GM12878 (cell line): ENCODE results near the gene CHIC2. TPM values are rescaled to one million over a fixed set of nuclear protein-coding genes. Genes with fewer than 3 reads are reported as not detected.

ENCODE experiments used
- ATAC-seq: fragments of 200-7000 bp; cut with Tn5 transposase; 3 replicates; pipeline ENCODE4 v1.9.1; 2020; ENCODE audit warnings: mild to moderate bottlenecking, moderate library complexity
- BruUV-seq: library from RNA; stranded (reverse); fragments of 400-500 nt; replicated peaks from 2 replicates; lab custom pipeline; 2021; lab: Mats Ljungman, UMichigan
- CTCF ChIA-PET: fragments of 300-600 bp; sonication (Branson Sonifier 250); formaldehyde crosslinking; extraction: SDS; loops from one replicate; lab custom pipeline; 2021; ENCODE audit warnings: inconsistent platforms; lab: Yijun Ruan, JAX
- POLR2A ChIA-PET: fragments of 350-600 bp; formaldehyde crosslinking; extraction: SDS; loops from one replicate; lab custom pipeline; 2021; ENCODE audit warnings: inconsistent platforms; lab: Charles Lee
- RAD21 ChIA-PET: fragments of 300-600 bp; sonication (Branson Sonifier 250); formaldehyde crosslinking; loops from one replicate; lab custom pipeline; 2023; ENCODE audit warnings: antibody characterized with exemption; ENCODE audit not compliant: unreplicated experiment; lab: Charles Lee
- SMC1A ChIA-PET: fragments of 300-600 bp; sonication (Branson Sonifier 250); formaldehyde crosslinking; loops from one replicate; lab custom pipeline; 2023; ENCODE audit not compliant: unreplicated experiment, uncharacterized antibody; lab: Charles Lee
- DNase-seq: peaks from one replicate; pipeline ENCODE4 v3.0.0-alpha.2; 2011; ENCODE audit warnings: low read depth, low spot score
- FAIRE-seq: peaks from 3 replicates; lab custom pipeline; 2011; peaks lifted over from hg19 to GRCh38; lab: Jason Lieb, UNC
- H2AFZ ChIP-seq: 2 replicates; pipeline ENCODE4 v1.6.0; 2011; ENCODE audit warnings: low read depth, low read length, control low read depth; ENCODE audit not compliant: control insufficient read depth
- H3K27ac ChIP-seq: 2 replicates; pipeline ENCODE4 v1.5.1; 2011; ENCODE audit warnings: control low read depth; ENCODE audit not compliant: control insufficient read depth, insufficient read depth
- H3K27me3 ChIP-seq, 2 experiments: replicated peaks in 1 of 2; 2 replicates each; pipeline versions ENCODE4 v1.6.0 to v1.6.1; 2011; ENCODE audit warnings: low read length in 1 of 2; ENCODE audit not compliant: control insufficient read depth in 2 of 2, insufficient read depth in 2 of 2
- H3K36me3 ChIP-seq, 2 experiments: 2 replicates each; pipeline ENCODE4 v1.5.1; 2011; ENCODE audit warnings: low read length in 1 of 2; ENCODE audit not compliant: control insufficient read depth in 2 of 2, insufficient read depth in 2 of 2
- H3K4me1 ChIP-seq: 2 replicates; pipeline ENCODE4 v1.6.1; 2011; ENCODE audit warnings: mild to moderate bottlenecking, low read length, moderate library complexity, mixed read lengths; ENCODE audit not compliant: control insufficient read depth, insufficient read depth
- H3K4me2 ChIP-seq: 2 replicates; pipeline ENCODE4 v1.6.0; 2011; ENCODE audit warnings: control low read depth; ENCODE audit not compliant: control insufficient read depth, insufficient read depth
- H3K4me3 ChIP-seq: fragments of 200-600 bp; sonication (generic); 2 replicates; pipeline ENCODE4 v1.5.1; 2016
- H3K79me2 ChIP-seq: 2 replicates; pipeline ENCODE4 v1.6.0; 2011; ENCODE audit warnings: low read length; ENCODE audit not compliant: control insufficient read depth, insufficient read depth
- H3K9ac ChIP-seq: 2 replicates; pipeline ENCODE4 v1.8.0; 2011; ENCODE audit warnings: low read length, control low read depth, mixed read lengths; ENCODE audit not compliant: control insufficient read depth, insufficient read depth
- H3K9me3 ChIP-seq: replicated peaks from 3 replicates; pipeline ENCODE4 v1.5.1; 2011; ENCODE audit warnings: mild to moderate bottlenecking, low read length; ENCODE audit not compliant: control insufficient read depth, insufficient read depth
- H4K20me1 ChIP-seq: 2 replicates; pipeline ENCODE4 v1.6.0; 2011; ENCODE audit not compliant: control insufficient read depth, insufficient read depth
- CBFB ChIP-seq: IDR thresholded peaks from 2 replicates; pipeline ENCODE4 v1.6.1; 2016; ENCODE audit warnings: antibody characterized with exemption, low read depth
- CBX3 ChIP-seq: fragments of 200-600 bp; sonication (generic); IDR thresholded peaks from 2 replicates; pipeline ENCODE4 v1.6.1; 2016; ENCODE audit warnings: low read depth, borderline replicate concordance
- CUX1 ChIP-seq: IDR thresholded peaks from 2 replicates; pipeline ENCODE4 v1.6.1; 2012; ENCODE audit warnings: improper control_type of control experiment, low read depth, low read length; ENCODE audit not compliant: insufficient replicate concordance
- DPF2 ChIP-seq: fragments of 450-650 bp; IDR thresholded peaks from 2 replicates; pipeline ENCODE4 v1.6.1; 2017; ENCODE audit warnings: mild to moderate bottlenecking
- ELK1 ChIP-seq: IDR thresholded peaks from 2 replicates; pipeline ENCODE4 v1.6.1; 2012; ENCODE audit warnings: low read depth, low read length, improper control_type of control experiment
- ETV6 ChIP-seq, 2 experiments: fragments of 450-650 bp in 1 of 2; IDR thresholded peaks in 1 of 2; conservative IDR thresholded peaks in 1 of 2; 2 replicates each; pipeline ENCODE4 v1.6.1; 2014; ENCODE audit warnings: antibody characterized with exemption in 1 of 2, borderline replicate concordance in 1 of 2, low read depth in 1 of 2, mild to moderate bottlenecking in 1 of 2, moderate library complexity in 1 of 2
- IRF4 ChIP-seq: IDR thresholded peaks from 2 replicates; pipeline ENCODE4 v1.6.1; 2011; ENCODE audit warnings: low read depth, low read length
- KAT2A ChIP-seq: conservative IDR thresholded peaks from 2 replicates; pipeline ENCODE4 v1.6.1; 2011; ENCODE audit warnings: low read depth, low read length; ENCODE audit not compliant: control insufficient read depth
- MLLT1 ChIP-seq: fragments of 450-650 bp; IDR thresholded peaks from 2 replicates; pipeline ENCODE4 v1.6.1; 2016; ENCODE audit warnings: mild to moderate bottlenecking
- MYB ChIP-seq: fragments of 150-350 bp; IDR thresholded peaks from 2 replicates; pipeline ENCODE4 v1.6.1; 2014; ENCODE audit warnings: mild to moderate bottlenecking, low read depth, low read length, borderline replicate concordance
- NFXL1 ChIP-seq: fragments of 450-650 bp; IDR thresholded peaks from 2 replicates; pipeline ENCODE4 v1.6.1; 2017; ENCODE audit warnings: antibody characterized with exemption, mild to moderate bottlenecking, borderline replicate concordance
- NRF1 ChIP-seq: conservative IDR thresholded peaks from 2 replicates; pipeline ENCODE4 v1.6.1; 2011; ENCODE audit warnings: mild to moderate bottlenecking, low read depth, low read length, improper control_type of control experiment
- TARDBP ChIP-seq: IDR thresholded peaks from 2 replicates; pipeline ENCODE4 v1.6.1; 2016; ENCODE audit warnings: borderline replicate concordance
- ZNF217 ChIP-seq: fragments of 450-650 bp; IDR thresholded peaks from 2 replicates; pipeline ENCODE4 v1.6.1; 2017; ENCODE audit warnings: antibody characterized with exemption, mild to moderate bottlenecking
- ZSCAN29 ChIP-seq: fragments of 450-650 bp; IDR thresholded peaks from 2 replicates; pipeline ENCODE4 v1.6.1; 2017; ENCODE audit warnings: mild to moderate bottlenecking, moderate library complexity
- in situ Hi-C: fragments of 300-500 bp; cut with MboI; formaldehyde crosslinking; loops from 9 replicates; pipeline ENCODE4 v1.14.3; 2018; ENCODE audit warnings: mixed read lengths
- intact Hi-C: fragments of 100-400 bp; cut with micrococcal nuclease; formaldehyde crosslinking; loops from one replicate; pipeline ENCODE4 v1.14.2; 2022; ENCODE audit not compliant: unreplicated experiment
- polyA plus RNA-seq, 11 experiments: library from polyadenylated mRNA; depleted of rRNA in 4 of 11; unstranded in 6 of 11; stranded (reverse) in 5 of 11; fragments of >200 nt; fragmentation: Nextera tagmentation in 4 of 11; fragmentation: Illumina TruSeq in 1 of 11; extraction: Ambion mirVana in 4 of 11; extraction: Trizol in 1 of 11; gene quantifications; 1 replicate in 1 of 11; 2 replicates in 10 of 11; pipeline versions ENCODE4 v1.2.1 to v1.2.3, GENCODE V29; 2011 to 2016; ENCODE audit warnings: inconsistent platforms in 2 of 11, missing spikeins in 2 of 11, low read depth in 1 of 11
- total RNA-seq, 4 experiments: library from RNA; depleted of rRNA in 3 of 4; stranded (reverse); fragments of >200 nt in 3 of 4; fragmentation: Illumina TruSeq in 1 of 4; extraction: Trizol in 1 of 4; gene quantifications; 2 replicates each; pipeline versions ENCODE4 v1.2.1 to v1.2.3, GENCODE V29; 2013 to 2021

Gene CHIC2
- total and polyA plus RNA-seq, 10 of the 15 experiments (the other 5 are each of a cell fraction or from before 2014, with no cell fraction given): 0.80 to 24.4 (median 12.2) TPM

DNA sequence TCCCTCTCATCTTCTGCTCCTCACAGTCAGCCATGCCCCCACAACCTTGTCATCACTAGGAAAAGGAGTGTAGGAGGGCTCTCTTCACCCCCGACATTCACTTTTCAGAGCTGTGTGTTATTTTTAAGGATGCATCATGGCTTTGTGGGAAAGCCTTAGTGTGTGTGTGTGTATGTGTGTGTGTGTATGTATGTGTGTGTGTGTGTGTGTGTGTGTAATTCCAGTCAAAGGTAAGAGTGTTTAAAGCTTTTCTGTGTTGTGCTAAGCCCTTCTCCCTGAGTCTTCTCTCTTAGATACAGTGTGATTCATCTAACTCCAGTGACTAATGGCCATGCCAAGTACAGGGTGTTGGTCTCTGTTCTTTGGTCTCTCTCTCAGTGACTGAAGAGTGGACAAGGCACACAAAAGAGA, 76.6 kb downstream of the CHIC2 start (continued):
- no peak for TF ChIP-seq NRF1
- TF ChIP-seq CUX1: no peak

GRCh38 chr4:53986062-53986461, 78.3 kb downstream of the CHIC2 start:
- BruUV-seq: no TSS peak
- intact Hi-C loops (no loop called here), in situ Hi-C loops (no loop called here)
- no peaks in the 10 kb centered on the region for H3K27me3 ChIP-seq
- no peaks in the 10 kb centered on the region for H3K4me1 ChIP-seq
- ATAC-seq (no peak), DNase-seq (no peak), FAIRE-seq (no peak)
- H4K20me1 ChIP-seq: no peaks in the 10 kb centered on the region
- H3K4me3 ChIP-seq: no peak overlapping the region
- ChIA-PET POLR2A (no interaction called here), CTCF (interaction anchor here (1.1 to 1.6 kb wide), 2 partner anchors 70 to 77 kb away, joined by 3 to 4 read pairs; no protein-coding TSS in a partner anchor), RAD21 (no interaction called here), SMC1A (interaction anchor here (1.0 to 1.5 kb wide), 3 partner anchors 12 to 228 kb away, joined by 3 to 4 read pairs (median 3); no protein-coding TSS in a partner anchor)
- no peak overlapping the region for H2AFZ ChIP-seq
- no peak overlapping the region for H3K4me2 ChIP-seq
- H3K36me3 ChIP-seq: no peaks in the 10 kb centered on the region
- no peak overlapping the region for H3K27ac ChIP-seq
- H3K79me2 ChIP-seq: no peaks in the 10 kb centered on the region
- H3K9ac ChIP-seq: no peak overlapping the region
- H3K9me3 ChIP-seq: no peaks in the 10 kb centered on the region
- TF ChIP-seq CBX3 (no peak), TARDBP (no peak), DPF2 (no peak), ETV6 (conservative IDR thresholded peaks at IDR 0.05 in 1 of 2, IDR thresholded peaks at IDR 0.05 in 1 of 2; ENCODE audit: borderline replicate concordance in 1 of 2, low read depth in 1 of 2) (no peak), ELK1 (no peak), IRF4 (no peak), KAT2A (no peak), CBFB (no peak), NFXL1 (no peak), MLLT1 (no peak), MYB (no peak), ZSCAN29 (no peak), ZNF217 (no peak)
